Activated T-cell treated with anti-CD3 and anti-CD28 coated beads, Interleukin-2, amount 50 U/mL, for 4 hours (primary cell): ENCODE measurements around the gene SRPK3. TPM values are rescaled to one million over a fixed set of nuclear protein-coding genes. Genes with fewer than 3 reads are reported as not detected.

Experiments used
- ATAC-seq, 2 donors: fragments of 200-7000 bp; cut with Tn5 transposase; one replicate each; pipeline ENCODE4 v1.10.0; 2021
- DNase-seq: peaks from one replicate; pipeline ENCODE4 v3.0.0-alpha.2; 2020
- H3K27me3 Mint-ChIP-seq: one replicate; pipeline ENCODE4 v1.8.0; 2021; ENCODE audit warnings: low read depth, mixed read lengths
- H3K36me3 Mint-ChIP-seq: one replicate; pipeline ENCODE4 v1.8.0; 2022; ENCODE audit warnings: mixed read lengths; ENCODE audit not compliant: insufficient read depth
- H3K4me1 Mint-ChIP-seq: one replicate; pipeline ENCODE4 v1.8.0; 2021; ENCODE audit warnings: low read depth, mixed read lengths
- H3K4me3 Mint-ChIP-seq: one replicate; pipeline ENCODE4 v1.8.0; 2021; ENCODE audit warnings: mild to moderate bottlenecking, moderate library complexity, mixed read lengths
- H3K9me3 Mint-ChIP-seq: one replicate; pipeline ENCODE4 v1.8.0; 2021; ENCODE audit warnings: mixed read lengths
- total RNA-seq, 3 donors: library from RNA; stranded (reverse); gene quantifications; one replicate each; pipeline ENCODE4 v1.2.1, GENCODE V29; 2021

The SRPK3 gene
- total RNA-seq = not detected

GRCh38 chrX:153780678-153781427, at the start of gene SRPK3:
Gene SRPK3, plus strand, starts transcription at chrX:153781041. Its CDS starts 46 bp downstream, at chrX:153781087.
- no peak within 1 kb of the TSS for H3K4me3 Mint-ChIP-seq
- no peak for DNase-seq
- no peaks in the 10 kb centered on the region for H3K9me3 Mint-ChIP-seq
- no peaks in the 10 kb centered on the region for H3K36me3 Mint-ChIP-seq
- peaks cover 10% of the 10 kb centered on the region for H3K27me3 Mint-ChIP-seq
- peaks cover 4% of the 10 kb centered on the region for H3K4me1 Mint-ChIP-seq
- ATAC-seq = no peak

GRCh38 chrX:153731117-153731844, 49.6 kb upstream of the SRPK3 start:
- Mint-ChIP-seq H3K36me3 (peaks cover 14% of the 10 kb centered on the region), H3K27me3 (no peaks in the 10 kb centered on the region), H3K4me1 (peaks cover 32% of the 10 kb centered on the region), H3K4me3 (no peak overlapping the region), H3K9me3 (no peaks in the 10 kb centered on the region)
- ATAC-seq = peak in 1 of 2 donors; percentile 14
- no peak for DNase-seq

GRCh38 chrX:153731845-153732215, 49.0 kb upstream of the SRPK3 start:
- H3K27me3 Mint-ChIP-seq = no peaks in the 10 kb centered on the region
- no peak for ATAC-seq

GRCh38 chrX:153732401-153732800, 48.4 kb upstream of the SRPK3 start:
- ATAC-seq (no peak), DNase-seq (no peak)
- Mint-ChIP-seq H3K27me3 (no peaks in the 10 kb centered on the region), H3K36me3 (peaks cover 14% of the 10 kb centered on the region), H3K4me1 (peaks cover 25% of the 10 kb centered on the region), H3K4me3 (no peak overlapping the region), H3K9me3 (no peaks in the 10 kb centered on the region)

More at GRCh38 chrX:153731845-153732215, 49.0 kb upstream of the SRPK3 start:
- Mint-ChIP-seq H3K4me1 (peaks cover 31% of the 10 kb centered on the region), H3K9me3 (no peaks in the 10 kb centered on the region), H3K36me3 (peaks cover 14% of the 10 kb centered on the region), H3K4me3 (no peak overlapping the region)
- no peak for DNase-seq

- peaks cover 19% of the 10 kb centered on the region for H3K4me1 Mint-ChIP-seq
- ATAC-seq (no peak), DNase-seq (no peak)
- H3K4me3 Mint-ChIP-seq = no peak overlapping the region
- H3K27me3 Mint-ChIP-seq = no peaks in the 10 kb centered on the region
- H3K9me3 Mint-ChIP-seq = no peaks in the 10 kb centered on the region
- peaks cover 14% of the 10 kb centered on the region for H3K36me3 Mint-ChIP-seq
Observed at GRCh38 chrX:153733651-153734240, 47.1 kb upstream of the SRPK3 start.

GRCh38 chrX:153734871-153735270, 46.0 kb upstream of the SRPK3 start:
- no peaks in the 10 kb centered on the region for H3K27me3 Mint-ChIP-seq
- no peaks in the 10 kb centered on the region for H3K9me3 Mint-ChIP-seq
- DNase-seq = no peak
- ATAC-seq = no peak
- peaks cover 14% of the 10 kb centered on the region for H3K36me3 Mint-ChIP-seq
- no peak overlapping the region for H3K4me3 Mint-ChIP-seq
- H3K4me1 Mint-ChIP-seq = peaks cover 25% of the 10 kb centered on the region

- H3K9me3 Mint-ChIP-seq = no peaks in the 10 kb centered on the region
- no peak for DNase-seq
- H3K4me1 Mint-ChIP-seq = peaks cover 29% of the 10 kb centered on the region
- peak; percentile 65 to 72 for ATAC-seq
- no peaks in the 10 kb centered on the region for H3K27me3 Mint-ChIP-seq
- no peak overlapping the region for H3K4me3 Mint-ChIP-seq
- peaks cover 14% of the 10 kb centered on the region for H3K36me3 Mint-ChIP-seq
Observed at GRCh38 chrX:153735274-153735673, 45.6 kb upstream of the SRPK3 start.

- Mint-ChIP-seq H3K4me1 (peaks cover 35% of the 10 kb centered on the region), H3K4me3 (no peak overlapping the region), H3K36me3 (peaks cover 14% of the 10 kb centered on the region), H3K9me3 (no peaks in the 10 kb centered on the region), H3K27me3 (no peaks in the 10 kb centered on the region)
- DNase-seq (no peak), ATAC-seq (no peak)
Observed at GRCh38 chrX:153736071-153736820, 44.6 kb upstream of the SRPK3 start.

- H3K4me1 Mint-ChIP-seq = peaks cover 29% of the 10 kb centered on the region
Observed at GRCh38 chrX:153736871-153737441, 43.9 kb upstream of the SRPK3 start.

GRCh38 chrX:153738056-153738605, 42.7 kb upstream of the SRPK3 start:
- H3K36me3 Mint-ChIP-seq = peaks cover 9% of the 10 kb centered on the region
- no peaks in the 10 kb centered on the region for H3K27me3 Mint-ChIP-seq
- peaks cover 28% of the 10 kb centered on the region for H3K4me1 Mint-ChIP-seq
- DNase-seq (no peak), ATAC-seq (no peak)
- no peaks in the 10 kb centered on the region for H3K9me3 Mint-ChIP-seq
- no peak overlapping the region for H3K4me3 Mint-ChIP-seq

More at GRCh38 chrX:153736871-153737441, 43.9 kb upstream of the SRPK3 start:
- DNase-seq (no peak), ATAC-seq (no peak)
- no peaks in the 10 kb centered on the region for H3K9me3 Mint-ChIP-seq
- H3K4me3 Mint-ChIP-seq = no peak overlapping the region
- no peaks in the 10 kb centered on the region for H3K27me3 Mint-ChIP-seq
- H3K36me3 Mint-ChIP-seq = peaks cover 11% of the 10 kb centered on the region

- peaks cover 4% of the 10 kb centered on the region for H3K36me3 Mint-ChIP-seq
- peak overlapping the region; percentile 56 for H3K4me3 Mint-ChIP-seq
Observed at GRCh38 chrX:153739754-153740486, 40.9 kb upstream of the SRPK3 start.

GRCh38 chrX:153740631-153741222, 40.1 kb upstream of the SRPK3 start:
- no peak for ATAC-seq
- H3K36me3 Mint-ChIP-seq = peaks cover under 1% of the 10 kb centered on the region

More at GRCh38 chrX:153739754-153740486, 40.9 kb upstream of the SRPK3 start:
- H3K27me3 Mint-ChIP-seq = peaks cover 3% of the 10 kb centered on the region
- no peaks in the 10 kb centered on the region for H3K9me3 Mint-ChIP-seq
- DNase-seq (no peak), ATAC-seq (peak; percentile 72 to 79)
- H3K4me1 Mint-ChIP-seq = peaks cover 32% of the 10 kb centered on the region

GRCh38 chrX:153741446-153741845, 39.4 kb upstream of the SRPK3 start:
- no peak overlapping the region for H3K4me3 Mint-ChIP-seq
- no peak for ATAC-seq
- H3K4me1 Mint-ChIP-seq = peaks cover 24% of the 10 kb centered on the region
- DNase-seq = no peak
- H3K9me3 Mint-ChIP-seq = no peaks in the 10 kb centered on the region
- no peaks in the 10 kb centered on the region for H3K36me3 Mint-ChIP-seq
- peaks cover 3% of the 10 kb centered on the region for H3K27me3 Mint-ChIP-seq

More at GRCh38 chrX:153740631-153741222, 40.1 kb upstream of the SRPK3 start:
- Mint-ChIP-seq H3K9me3 (no peaks in the 10 kb centered on the region), H3K4me1 (peaks cover 24% of the 10 kb centered on the region), H3K4me3 (no peak overlapping the region), H3K27me3 (peaks cover 3% of the 10 kb centered on the region)
- DNase-seq = no peak
